CD4-positive, alpha-beta T cell (primary cell): ENCODE data around the gene BICDL1. TPM values are rescaled to one million over a fixed set of nuclear protein-coding genes. Genes with fewer than 3 reads are reported as not detected.

Experiments
- ATAC-seq: fragments of 200-7000 bp; cut with Tn5 transposase; one replicate; pipeline ENCODE4 v1.10.0; 2022; ENCODE audit warnings: mild to moderate bottlenecking; ENCODE audit not compliant: poor library complexity
- CTCF ChIA-PET: fragments of 350-600 bp; sonication (Branson Sonifier 250); formaldehyde crosslinking; loops from one replicate; lab custom pipeline; 2021; ENCODE audit warnings: antibody characterized with exemption, inconsistent platforms; lab: Charles Lee
- POLR2A ChIA-PET: fragments of 350-600 bp; sonication (Branson Sonifier 250); formaldehyde crosslinking; loops from one replicate; lab custom pipeline; 2021; ENCODE audit warnings: antibody characterized with exemption, inconsistent platforms; lab: Charles Lee
- DNase-seq, 14 experiments: peaks; one replicate each; pipeline ENCODE4 v3.0.0-alpha.2; 2013 to 2020; ENCODE audit warnings: mixed read lengths in 2 of 14
- H3K27ac ChIP-seq, 2 donors: one replicate each; pipeline versions ENCODE4 v1.5.1 to v1.7.0; 2013; ENCODE audit warnings: low read length in 2 of 2, low read depth in 1 of 2, mild to moderate bottlenecking in 1 of 2
- H3K27me3 ChIP-seq, 2 experiments: 1 replicate in 1 of 2; 2 replicates in 1 of 2; pipeline versions ENCODE4 v1.6.1 to v1.7.0; 2013; ENCODE audit warnings: low read length in 2 of 2, control low read depth in 1 of 2, mild to moderate bottlenecking in 1 of 2, moderate library complexity in 1 of 2; ENCODE audit not compliant: insufficient read depth in 2 of 2, control insufficient read depth in 1 of 2
- H3K36me3 ChIP-seq: one replicate; pipeline ENCODE4 v1.6.1; 2013; ENCODE audit warnings: low read length, control low read depth; ENCODE audit not compliant: insufficient read depth
- H3K4me1 ChIP-seq: one replicate; pipeline ENCODE4 v1.6.1; 2013; ENCODE audit warnings: low read length, control low read depth; ENCODE audit not compliant: insufficient read depth
- H3K4me3 ChIP-seq: one replicate; pipeline ENCODE4 v1.5.1; 2013; ENCODE audit warnings: mild to moderate bottlenecking, low read length, moderate library complexity
- H3K9me3 ChIP-seq, 2 experiments: 1 replicate in 1 of 2; 2 replicates in 1 of 2; pipeline versions ENCODE4 v1.6.1 to v1.7.0; 2013; ENCODE audit warnings: low read length in 2 of 2, mild to moderate bottlenecking in 2 of 2, control low read depth in 1 of 2, moderate library complexity in 1 of 2; ENCODE audit not compliant: control insufficient read depth in 1 of 2, insufficient read depth in 1 of 2
- H3K27ac Mint-ChIP-seq: one replicate; pipeline ENCODE4 v1.8.0; 2020; ENCODE audit warnings: mixed read lengths
- H3K27me3 Mint-ChIP-seq: one replicate; pipeline ENCODE4 v1.8.0; 2021; ENCODE audit warnings: mixed read lengths
- H3K36me3 Mint-ChIP-seq: one replicate; pipeline ENCODE4 v1.8.0; 2021; ENCODE audit warnings: low read depth, mixed read lengths
- H3K4me1 Mint-ChIP-seq: one replicate; pipeline ENCODE4 v1.8.0; 2021; ENCODE audit warnings: low read depth, mixed read lengths
- H3K4me3 Mint-ChIP-seq: one replicate; pipeline ENCODE4 v1.8.0; 2020; ENCODE audit warnings: mild to moderate bottlenecking, mixed read lengths
- H3K9me3 Mint-ChIP-seq: one replicate; pipeline ENCODE4 v1.8.0; 2020; ENCODE audit warnings: mixed read lengths
- intact Hi-C, 2 experiments: fragments of 100-400 bp; cut with DNase I in 1 of 2; cut with micrococcal nuclease in 1 of 2; formaldehyde crosslinking; loops; one replicate each; pipeline versions ENCODE4 v1.15.1 to v1.9.0; 2023 to 2025; cut with DNase I, micrococcal nuclease
- total RNA-seq, 174 experiments: library from RNA in 2 of 174; stranded (reverse) in 2 of 174; gene quantifications; one replicate each; pipeline ENCODE4 v1.2.3 and lab custom pipeline; 2021 to 2026
- TF ChIP-seq, protein P1 (sequence below): fragments of 200-600 bp; IDR thresholded peaks from one replicate; pipeline ENCODE4 v1.8.0; 2022; ENCODE audit warnings: antibody characterized with exemption, mild to moderate bottlenecking

The BICDL1 gene
- total RNA-seq, 2 experiments from 2014 or later: 143 to 146 TPM

DNA sequence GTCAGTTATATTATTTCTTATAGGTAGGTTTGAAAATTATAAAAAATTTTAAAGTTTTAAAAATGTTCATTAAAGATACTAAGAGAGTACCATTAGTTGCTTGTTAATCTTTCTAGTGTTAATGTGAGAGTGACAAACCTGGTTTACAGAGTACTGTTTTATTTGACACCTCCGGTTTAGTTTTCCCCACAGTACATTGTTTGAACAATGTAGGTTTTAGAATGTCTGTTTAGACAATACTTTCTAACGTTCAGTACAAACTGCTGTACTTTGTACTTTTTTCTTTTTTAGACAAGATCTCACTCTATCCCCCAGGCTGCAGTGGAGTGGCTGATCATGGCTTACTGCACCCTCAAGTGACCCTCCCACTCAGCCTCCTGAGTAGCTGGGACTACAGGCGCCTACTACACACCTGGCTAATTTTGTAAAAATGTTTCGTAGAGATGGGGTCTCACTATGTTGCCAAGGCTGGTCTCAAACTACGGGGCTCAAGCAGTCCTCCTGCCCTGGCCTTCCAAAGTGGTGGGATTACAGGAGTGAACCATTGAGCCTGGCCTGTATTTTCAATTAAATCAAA, 3.2 kb downstream of the BICDL1 start:
- Histone ChIP-seq H3K4me1 (peaks cover 24% of the 10 kb centered on the region), H3K4me3 (no peak overlapping the region), H3K9me3 (no peaks in the 10 kb centered on the region), H3K27ac (no peak overlapping the region), H3K36me3 (peaks cover 22% of the 10 kb centered on the region), H3K27me3 (no peaks in the 10 kb centered on the region)
- H3K4me1 Mint-ChIP-seq: peaks cover 52% of the 10 kb centered on the region
- TF ChIP-seq, protein P1, sequence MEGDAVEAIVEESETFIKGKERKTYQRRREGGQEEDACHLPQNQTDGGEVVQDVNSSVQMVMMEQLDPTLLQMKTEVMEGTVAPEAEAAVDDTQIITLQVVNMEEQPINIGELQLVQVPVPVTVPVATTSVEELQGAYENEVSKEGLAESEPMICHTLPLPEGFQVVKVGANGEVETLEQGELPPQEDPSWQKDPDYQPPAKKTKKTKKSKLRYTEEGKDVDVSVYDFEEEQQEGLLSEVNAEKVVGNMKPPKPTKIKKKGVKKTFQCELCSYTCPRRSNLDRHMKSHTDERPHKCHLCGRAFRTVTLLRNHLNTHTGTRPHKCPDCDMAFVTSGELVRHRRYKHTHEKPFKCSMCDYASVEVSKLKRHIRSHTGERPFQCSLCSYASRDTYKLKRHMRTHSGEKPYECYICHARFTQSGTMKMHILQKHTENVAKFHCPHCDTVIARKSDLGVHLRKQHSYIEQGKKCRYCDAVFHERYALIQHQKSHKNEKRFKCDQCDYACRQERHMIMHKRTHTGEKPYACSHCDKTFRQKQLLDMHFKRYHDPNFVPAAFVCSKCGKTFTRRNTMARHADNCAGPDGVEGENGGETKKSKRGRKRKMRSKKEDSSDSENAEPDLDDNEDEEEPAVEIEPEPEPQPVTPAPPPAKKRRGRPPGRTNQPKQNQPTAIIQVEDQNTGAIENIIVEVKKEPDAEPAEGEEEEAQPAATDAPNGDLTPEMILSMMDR: no peak
- peaks cover 67% of the 10 kb centered on the region for H3K36me3 Mint-ChIP-seq
- peak overlapping the region; percentile 83 for H3K27ac Mint-ChIP-seq
- ATAC-seq (no peak), DNase-seq (no peak)
- H3K9me3 Mint-ChIP-seq: no peaks in the 10 kb centered on the region
- POLR2A ChIA-PET: interaction anchor here (0.6 kb wide), 1 partner anchor 57 kb away, joined by 5 read pairs; no protein-coding TSS in a partner anchor
- H3K27me3 Mint-ChIP-seq: no peaks in the 10 kb centered on the region
- intact Hi-C loops: loop anchor here in 1 of 2 experiments (10.0 kb wide), 1 partner anchor 53 kb away; no protein-coding TSS in a partner anchor
- H3K4me3 Mint-ChIP-seq: peak overlapping the region; percentile 66
- CTCF ChIA-PET: interaction anchor here (1.0 kb wide), 1 partner anchor 95 kb away, joined by 3 read pairs; no protein-coding TSS in a partner anchor

- H3K36me3 Mint-ChIP-seq: peaks cover 93% of the 10 kb centered on the region
- intact Hi-C loops: loop anchor here in 1 of 2 experiments (10.0 kb wide), 1 partner anchor 50 kb away; no protein-coding TSS in a partner anchor
Measured at GRCh38 chr12:119994892-119995658, 6.0 kb downstream of the BICDL1 start.

GRCh38 chr12:119996417-119996816, 7.4 kb downstream of the BICDL1 start:
- peak overlapping the region; percentile 42 for H3K27ac Mint-ChIP-seq
- no peaks in the 10 kb centered on the region for H3K27me3 Mint-ChIP-seq
- DNase-seq: no peak
- POLR2A ChIA-PET: no interaction called here
- peaks cover 45% of the 10 kb centered on the region for H3K4me1 Mint-ChIP-seq
- Histone ChIP-seq H3K36me3 (peaks cover 53% of the 10 kb centered on the region), H3K4me3 (no peak overlapping the region), H3K27me3 (no peaks in the 10 kb centered on the region), H3K9me3 (no peaks in the 10 kb centered on the region), H3K27ac (no peak overlapping the region), H3K4me1 (no peaks in the 10 kb centered on the region)
- CTCF ChIA-PET: no interaction called here
- H3K4me3 Mint-ChIP-seq: no peak overlapping the region
- no peaks in the 10 kb centered on the region for H3K9me3 Mint-ChIP-seq
- H3K36me3 Mint-ChIP-seq: peaks cover 93% of the 10 kb centered on the region
- ATAC-seq: no peak
- TF ChIP-seq, protein P1: no peak
- intact Hi-C loops: loop anchor here in 1 of 2 experiments (10.0 kb wide), 1 partner anchor 48 kb away; no protein-coding TSS in a partner anchor

More at GRCh38 chr12:119994892-119995658, 6.0 kb downstream of the BICDL1 start:
- H3K27me3 ChIP-seq: no peaks in the 10 kb centered on the region
- peaks cover 42% of the 10 kb centered on the region for H3K36me3 ChIP-seq
- no peak overlapping the region for H3K4me3 ChIP-seq
- peaks cover 54% of the 10 kb centered on the region for H3K4me1 Mint-ChIP-seq
- no peak overlapping the region for H3K27ac ChIP-seq
- TF ChIP-seq, protein P1: no peak
- peaks cover 13% of the 10 kb centered on the region for H3K4me1 ChIP-seq
- ATAC-seq: no peak
- no peaks in the 10 kb centered on the region for H3K27me3 Mint-ChIP-seq
- ChIA-PET POLR2A (no interaction called here), CTCF (interaction anchor here (0.6 to 1.2 kb wide), 3 partner anchors 20 to 33 kb away, joined by 3 to 4 read pairs (median 3); no protein-coding TSS in a partner anchor)
- no peaks in the 10 kb centered on the region for H3K9me3 ChIP-seq
- no peak for DNase-seq
- no peak overlapping the region for H3K4me3 Mint-ChIP-seq
- H3K9me3 Mint-ChIP-seq: no peaks in the 10 kb centered on the region
- no peak overlapping the region for H3K27ac Mint-ChIP-seq
